Dedifferentiated amniotic fluid mesenchymal stem cell (primary cell): ENCODE measurements around the gene FMC1.
A peak's percentile ranks its signal among the peaks of the same experiment; 100 is the strongest.
"Not testable (repeated sequence)": the region's sequence is repeated elsewhere in the genome, so short reads cannot be mapped to it uniquely, and the experiment has no call there.

Source experiments
- DNase-seq: peaks from one replicate; pipeline ENCODE4 v3.0.0-alpha.2; 2016; ENCODE audit errors: extremely low spot score

Gene FMC1, protein sequence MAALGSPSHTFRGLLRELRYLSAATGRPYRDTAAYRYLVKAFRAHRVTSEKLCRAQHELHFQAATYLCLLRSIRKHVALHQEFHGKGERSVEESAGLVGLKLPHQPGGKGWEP

DNA sequence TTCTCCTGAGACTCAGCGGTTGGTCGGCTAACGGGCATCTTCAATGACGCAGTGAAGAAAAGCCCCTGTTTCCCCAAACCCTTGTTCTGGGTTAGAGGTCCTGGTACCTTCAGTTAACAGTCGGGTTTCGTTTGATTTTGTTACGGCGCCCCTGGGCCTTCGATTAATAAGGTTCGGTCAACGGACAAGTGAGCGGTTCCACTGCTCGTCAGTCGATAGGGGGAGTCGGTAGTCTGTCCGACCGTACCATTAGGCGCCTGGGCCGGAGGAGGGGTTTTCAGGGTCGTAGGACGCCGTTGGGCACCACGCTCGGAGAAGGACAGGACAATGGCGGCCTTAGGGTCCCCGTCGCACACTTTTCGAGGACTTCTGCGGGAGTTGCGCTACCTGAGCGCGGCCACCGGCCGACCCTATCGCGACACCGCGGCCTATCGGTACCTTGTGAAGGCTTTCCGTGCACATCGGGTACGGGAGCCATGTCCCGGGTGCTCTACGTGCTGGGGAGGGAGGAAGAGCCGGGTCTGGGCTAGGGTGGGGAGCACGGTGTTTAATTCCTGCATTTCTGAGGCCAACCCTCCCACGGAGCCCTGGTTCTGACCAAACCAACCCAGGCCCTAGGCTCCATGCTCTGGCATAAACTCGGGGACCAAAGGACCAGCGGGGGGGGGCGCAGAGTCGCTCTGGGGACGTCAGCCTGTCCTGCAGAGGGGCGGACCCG lies at the start of gene FMC1:
TSS of gene FMC1 (plus strand) at position 280 of the 718 bp plus-strand sequence. CDS start at position 328, 48 bp downstream.
- peak; percentile 90 for DNase-seq

GRCh38 chr7:139292821-139293220 lies 48.3 kb upstream of the FMC1 start:
- no peak for DNase-seq

DNA sequence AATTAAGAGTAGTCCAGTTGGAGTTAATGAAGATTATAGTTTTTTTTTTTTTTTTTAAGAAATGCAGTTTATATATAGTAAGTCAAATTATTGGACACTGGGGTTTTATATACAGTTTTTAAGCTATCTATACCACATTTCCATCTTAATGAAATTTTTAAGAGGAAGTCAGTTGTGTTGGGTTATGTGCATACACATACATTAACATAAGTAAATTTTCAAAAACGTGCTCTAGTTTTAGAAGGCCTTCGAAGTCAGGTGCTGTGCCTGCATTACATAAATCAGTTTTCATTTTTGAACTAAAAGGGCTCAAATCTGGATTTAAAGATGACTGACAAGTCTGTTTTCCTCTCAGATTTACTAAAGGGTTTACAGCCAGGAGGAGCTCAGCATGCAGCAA lies 47.6 kb upstream of the FMC1 start:
- DNase-seq: no peak

DNA sequence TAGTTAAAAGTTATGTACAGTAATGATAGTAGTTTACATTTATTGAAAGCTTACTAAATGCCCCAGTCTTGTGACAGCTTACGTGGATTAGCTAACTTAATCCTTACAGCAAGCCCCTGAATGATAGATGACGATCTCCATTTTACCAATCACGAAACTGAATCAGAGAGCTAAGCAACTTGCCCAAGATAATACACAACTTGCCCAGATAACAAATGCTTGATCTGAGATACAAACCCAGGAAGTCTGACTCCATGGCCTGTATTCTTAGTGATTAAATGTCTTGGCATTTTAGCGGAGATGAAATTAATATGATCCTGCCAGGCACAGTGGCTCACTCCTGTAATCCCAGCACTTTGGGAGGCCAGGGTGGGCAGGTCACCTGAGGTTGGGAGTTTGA lies 46.9 kb upstream of the FMC1 start:
- DNase-seq: no peak

- DNase-seq: no peak
These were observed 46.1 kb upstream of the FMC1 start for GRCh38 chr7:139294951-139295575.

- no peak for DNase-seq
These were observed 43.3 kb upstream of the FMC1 start for GRCh38 chr7:139297795-139298194.

DNA sequence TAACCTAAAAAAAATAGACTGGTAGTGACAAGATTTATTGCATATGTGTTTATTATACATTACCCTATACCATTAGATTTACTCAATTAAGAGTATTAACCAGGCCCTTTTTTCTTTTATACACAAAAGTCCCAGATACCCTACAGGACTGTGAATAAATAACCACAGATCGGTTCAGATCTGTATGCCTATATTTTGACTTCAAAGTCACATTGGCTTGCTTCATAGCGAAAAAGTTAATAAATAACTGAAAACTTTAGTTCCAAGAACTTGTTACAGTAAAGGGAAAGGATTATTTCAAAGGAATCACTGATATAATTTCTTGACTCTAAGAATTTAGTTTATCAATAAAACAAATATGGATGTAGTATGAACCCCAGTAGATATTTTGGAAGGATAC lies 41.8 kb upstream of the FMC1 start:
- no peak for DNase-seq

GRCh38 chr7:139300390-139300789 lies 40.7 kb upstream of the FMC1 start:
- no peak for DNase-seq

DNA sequence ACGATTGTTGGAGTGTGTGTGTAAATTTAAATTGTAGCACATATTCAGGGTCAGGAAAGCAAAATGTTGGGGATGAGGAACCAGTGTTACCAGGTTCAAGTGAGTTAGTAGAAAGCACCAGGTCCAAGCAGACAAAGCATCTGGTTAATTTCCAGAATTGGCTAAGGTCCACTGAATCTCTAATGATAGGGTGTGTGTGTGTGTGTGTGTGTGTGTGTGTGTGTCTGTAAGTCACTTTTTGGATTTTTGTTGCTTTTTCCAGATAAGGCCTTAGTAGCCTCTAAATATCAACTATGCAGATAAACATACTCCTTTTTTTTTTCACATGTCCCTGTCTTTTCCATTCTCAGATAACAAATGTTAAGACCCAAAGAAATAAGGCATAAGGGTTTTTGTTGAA lies 36.6 kb upstream of the FMC1 start:
- no peak for DNase-seq

- no peak for DNase-seq
These were observed 23.1 kb upstream of the FMC1 start for GRCh38 chr7:139317939-139318505.

DNA sequence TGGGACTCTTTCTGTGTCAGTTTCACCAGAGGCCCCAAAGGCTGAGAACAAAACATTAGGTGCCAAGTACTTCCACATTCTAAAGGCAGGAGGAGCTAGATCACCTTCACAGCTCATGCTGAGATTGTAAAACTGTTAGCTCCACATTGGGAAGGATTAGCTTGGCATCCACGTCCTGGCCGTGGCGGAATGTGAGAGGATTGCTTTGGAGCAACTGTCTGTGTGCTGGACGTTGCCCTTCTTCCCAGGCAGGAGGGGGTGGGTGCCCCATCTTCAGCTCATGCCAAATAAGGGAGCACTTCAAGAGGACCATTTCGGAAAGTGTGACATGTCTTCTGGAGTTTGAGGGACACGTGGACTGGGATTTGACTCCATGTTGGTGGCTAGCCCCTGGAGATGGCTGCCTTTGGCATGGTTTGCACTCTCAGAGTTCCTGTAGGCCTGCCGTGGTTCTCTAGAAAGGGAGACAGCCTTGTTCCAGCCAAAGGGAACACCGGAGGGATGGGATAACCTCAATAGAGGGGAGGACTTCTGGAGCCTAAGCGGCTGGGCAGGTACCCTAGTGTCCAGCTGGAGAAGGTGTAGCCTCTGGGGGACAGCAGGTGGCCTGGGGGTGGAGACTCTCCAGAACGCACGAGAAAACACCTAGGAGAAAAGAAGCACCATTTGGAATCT lies 19.9 kb upstream of the FMC1 start:
- no peak for DNase-seq

- DNase-seq: not testable (repeated sequence)
These were observed 16.4 kb upstream of the FMC1 start for GRCh38 chr7:139324709-139325108.

GRCh38 chr7:139328375-139328774 lies 12.8 kb upstream of the FMC1 start:
- DNase-seq: peak; percentile 64

DNA sequence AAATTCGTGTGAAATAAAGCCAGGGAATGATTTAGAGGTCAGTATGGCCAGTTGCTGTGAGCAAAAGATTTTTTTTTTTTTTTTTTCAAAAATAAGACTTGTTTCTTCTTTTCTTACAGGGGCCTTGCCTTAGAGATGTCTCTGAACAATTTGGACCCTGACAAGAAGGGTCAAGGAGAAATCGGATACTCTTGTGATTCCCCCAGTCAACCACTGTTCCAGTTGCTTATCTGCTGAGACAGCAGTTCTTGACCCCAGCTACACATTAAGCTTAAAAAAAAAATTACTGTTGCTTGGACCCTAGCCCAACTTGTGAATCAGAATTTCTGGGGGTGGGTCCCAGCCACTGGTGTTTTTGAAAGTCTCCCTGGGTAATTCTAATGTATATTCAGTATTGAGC lies 12.0 kb upstream of the FMC1 start:
- DNase-seq: no peak

GRCh38 chr7:139330333-139331030 lies 10.7 kb upstream of the FMC1 start:
- DNase-seq: no peak

DNA sequence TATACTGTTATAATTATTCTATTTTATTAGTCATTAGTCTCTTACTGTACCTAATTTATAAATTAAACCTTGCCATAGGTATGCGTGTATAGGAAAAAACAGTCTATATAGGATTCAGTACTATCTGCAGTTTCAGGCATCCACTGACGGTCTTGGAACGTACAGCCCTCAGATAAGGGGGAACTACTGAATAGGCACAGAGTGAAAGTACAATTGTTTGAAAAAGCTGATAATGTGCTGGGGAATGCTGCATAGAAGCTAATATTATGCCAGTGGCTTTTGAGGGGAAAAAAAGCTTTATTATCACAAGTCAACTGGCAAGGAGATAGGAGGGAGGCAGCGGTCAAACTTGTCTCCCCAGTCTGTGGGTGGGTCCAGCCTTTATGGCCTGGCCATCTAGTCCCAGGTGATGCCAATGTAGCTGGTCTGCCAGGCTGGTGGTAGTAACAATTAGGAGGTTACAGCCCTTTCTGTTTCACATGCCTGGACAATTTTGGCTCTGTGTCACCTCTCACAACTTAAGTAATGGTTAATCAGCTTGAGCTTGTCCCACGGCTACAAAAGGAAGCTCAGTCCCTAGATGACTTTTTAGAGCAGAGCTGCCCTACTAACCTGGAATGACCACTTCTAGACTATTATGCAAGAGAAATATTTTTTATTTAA lies 8.3 kb upstream of the FMC1 start:
- no peak for DNase-seq

DNA sequence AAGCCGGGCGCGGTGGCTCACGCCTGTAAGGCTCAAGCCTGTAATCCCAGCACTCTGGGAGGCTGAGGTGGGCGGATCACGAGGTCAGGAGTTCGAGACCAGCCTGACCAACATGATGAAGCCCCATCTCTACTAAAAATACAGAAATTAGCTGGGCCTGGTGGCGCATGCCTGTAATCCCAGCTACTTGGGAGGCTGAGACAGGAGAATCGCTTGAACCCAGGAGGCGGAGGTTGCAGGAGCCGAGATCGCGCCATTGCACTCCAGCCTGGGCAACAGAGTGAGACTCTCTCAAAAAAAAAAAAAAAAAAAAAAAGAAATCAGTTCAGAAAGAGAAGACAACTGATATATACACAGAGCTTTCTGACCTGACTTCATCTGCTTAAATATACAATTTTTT lies 7.7 kb upstream of the FMC1 start:
- not testable (repeated sequence) for DNase-seq

- no peak for DNase-seq
These were observed 6.6 kb upstream of the FMC1 start for GRCh38 chr7:139334399-139335150.

- DNase-seq: no peak
These were observed 2.1 kb upstream of the FMC1 start for GRCh38 chr7:139339025-139339424.

- no peak for DNase-seq
These were observed 1.5 kb upstream of the FMC1 start for GRCh38 chr7:139339698-139340036.
